ENCODE results near the gene SRGAP3.
A peak's percentile ranks its signal among the peaks of the same experiment; 100 is the strongest.

The SRGAP3 gene

GRCh38 chr3:9045371-9045770 lies 204.1 kb downstream of the SRGAP3 start:
- TF ChIP-seq CTCF (IDR thresholded peaks at IDR 0.05; ENCODE audit: low read length, missing control alignments), result no peak
- H3K4me3 ChIP-seq (replicated peaks; ENCODE audit: low read depth, low read length), result no peak overlapping the region
- no peak for DNase-seq (ENCODE audit: low read depth)

- DNase-seq (ENCODE audit: low read depth), result no peak
- no peak overlapping the region for H3K4me3 ChIP-seq (replicated peaks; ENCODE audit: low read depth, low read length)
- no peak for TF ChIP-seq CTCF (IDR thresholded peaks at IDR 0.05; ENCODE audit: low read length, missing control alignments)
Observed at GRCh38 chr3:9043063-9043462, 206.4 kb downstream of the SRGAP3 start.

GRCh38 chr3:9041626-9042025 lies 207.8 kb downstream of the SRGAP3 start:
- no peak overlapping the region for H3K4me3 ChIP-seq (replicated peaks; ENCODE audit: low read depth, low read length)
- TF ChIP-seq CTCF (IDR thresholded peaks at IDR 0.05; ENCODE audit: low read length, missing control alignments), result no peak
- no peak for DNase-seq (ENCODE audit: low read depth)

- H3K4me3 ChIP-seq (replicated peaks; ENCODE audit: low read depth, low read length), result no peak overlapping the region
- no peak for TF ChIP-seq CTCF (IDR thresholded peaks at IDR 0.05; ENCODE audit: low read length, missing control alignments)
- no peak for DNase-seq (ENCODE audit: low read depth)
Observed at GRCh38 chr3:9040996-9041395, 208.4 kb downstream of the SRGAP3 start.

GRCh38 chr3:9037144-9037711 lies 212.2 kb downstream of the SRGAP3 start:
- no peak for DNase-seq (ENCODE audit: low read depth)
- H3K4me3 ChIP-seq (replicated peaks; ENCODE audit: low read depth, low read length), result no peak overlapping the region
- TF ChIP-seq CTCF (IDR thresholded peaks at IDR 0.05; ENCODE audit: low read length, missing control alignments), result no peak

- no peak overlapping the region for H3K4me3 ChIP-seq (replicated peaks; ENCODE audit: low read depth, low read length)
- peak; percentile 85 for DNase-seq (ENCODE audit: low read depth)
- no peak for TF ChIP-seq CTCF (IDR thresholded peaks at IDR 0.05; ENCODE audit: low read length, missing control alignments)
Observed at GRCh38 chr3:9036404-9037131, 212.9 kb downstream of the SRGAP3 start.

- no peak for DNase-seq (ENCODE audit: low read depth)
- TF ChIP-seq CTCF (IDR thresholded peaks at IDR 0.05; ENCODE audit: low read length, missing control alignments), result no peak
- H3K4me3 ChIP-seq (replicated peaks; ENCODE audit: low read depth, low read length), result no peak overlapping the region
Observed at GRCh38 chr3:9035961-9036360, 213.5 kb downstream of the SRGAP3 start.
